Measurements from ENCODE around the gene PRR18. TPM values are rescaled to one million over a fixed set of nuclear protein-coding genes. Genes with fewer than 3 reads are reported as not detected.

The PRR18 gene
- total and polyA plus RNA-seq, 4 donors = 0.33 to 2.9 (median 0.87) TPM

GRCh38 chr6:166354143-166354542, 46.0 kb upstream of the PRR18 start:
- Histone ChIP-seq H3K27ac (ENCODE audit: low read depth in 1 of 2, low read length in 1 of 2) (no peak overlapping the region), H3K9me3 (ENCODE audit: control insufficient read depth in 4 of 4, insufficient read depth in 3 of 4, low read length in 3 of 4) (no peaks in the 10 kb centered on the region), H3K36me3 (ENCODE audit: control insufficient read depth in 4 of 4, insufficient read depth in 4 of 4, low read length in 4 of 4) (no peaks in the 10 kb centered on the region), H3K27me3 (ENCODE audit: control insufficient read depth in 3 of 3, insufficient read depth in 3 of 3, low read length in 2 of 3) (peaks cover 0 to 8% (median 0%) of the 10 kb centered on the region in 3 donors), H3K9ac (ENCODE audit: insufficient read depth in 1 of 2, low read length in 2 of 2) (no peak overlapping the region), H3K4me3 (no peak overlapping the region), H3K4me1 (ENCODE audit: control insufficient read depth in 5 of 5, insufficient read depth in 5 of 5, low read length in 5 of 5) (no peaks in the 10 kb centered on the region)
- WGBS, 2 donors = 86 to 92% methylated on average over 4 of the region's 4 CpGs
- TF ChIP-seq, protein P1, sequence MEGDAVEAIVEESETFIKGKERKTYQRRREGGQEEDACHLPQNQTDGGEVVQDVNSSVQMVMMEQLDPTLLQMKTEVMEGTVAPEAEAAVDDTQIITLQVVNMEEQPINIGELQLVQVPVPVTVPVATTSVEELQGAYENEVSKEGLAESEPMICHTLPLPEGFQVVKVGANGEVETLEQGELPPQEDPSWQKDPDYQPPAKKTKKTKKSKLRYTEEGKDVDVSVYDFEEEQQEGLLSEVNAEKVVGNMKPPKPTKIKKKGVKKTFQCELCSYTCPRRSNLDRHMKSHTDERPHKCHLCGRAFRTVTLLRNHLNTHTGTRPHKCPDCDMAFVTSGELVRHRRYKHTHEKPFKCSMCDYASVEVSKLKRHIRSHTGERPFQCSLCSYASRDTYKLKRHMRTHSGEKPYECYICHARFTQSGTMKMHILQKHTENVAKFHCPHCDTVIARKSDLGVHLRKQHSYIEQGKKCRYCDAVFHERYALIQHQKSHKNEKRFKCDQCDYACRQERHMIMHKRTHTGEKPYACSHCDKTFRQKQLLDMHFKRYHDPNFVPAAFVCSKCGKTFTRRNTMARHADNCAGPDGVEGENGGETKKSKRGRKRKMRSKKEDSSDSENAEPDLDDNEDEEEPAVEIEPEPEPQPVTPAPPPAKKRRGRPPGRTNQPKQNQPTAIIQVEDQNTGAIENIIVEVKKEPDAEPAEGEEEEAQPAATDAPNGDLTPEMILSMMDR (IDR thresholded peaks at IDR 0.05; ENCODE audit: control extremely low read depth, extremely low read depth) = no peak
- no peak for ATAC-seq (ENCODE audit: insufficient read depth, low FRiP score)
- no peak for DNase-seq

DNA sequence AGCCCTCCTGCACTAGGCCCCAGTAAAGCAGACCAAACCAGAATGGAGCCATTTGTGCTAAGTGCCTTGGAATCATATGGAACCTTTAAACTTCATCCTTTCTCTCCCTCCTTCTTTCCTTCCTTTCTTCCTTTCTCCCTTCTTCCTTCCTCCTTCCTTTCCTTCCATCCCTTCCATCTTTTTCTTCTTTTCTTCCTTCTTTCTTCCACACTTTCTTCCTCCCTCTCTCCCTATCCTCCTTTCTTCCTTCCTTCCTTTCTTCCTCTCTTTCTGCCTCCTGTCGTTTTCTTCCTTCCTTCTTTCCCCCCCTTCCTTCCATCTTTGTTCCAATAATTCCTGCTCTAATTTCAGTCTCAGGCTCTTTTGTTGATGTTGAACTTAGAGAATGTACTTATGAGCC, 45.3 kb upstream of the PRR18 start:
- no peaks in the 10 kb centered on the region for H3K36me3 ChIP-seq (ENCODE audit: control insufficient read depth in 4 of 4, insufficient read depth in 4 of 4, low read length in 4 of 4)
- DNase-seq (no peak), ATAC-seq (ENCODE audit: insufficient read depth, low FRiP score) (no peak)
- 44 to 59% methylated on average over 1 of the region's 1 CpG for WGBS, 2 donors
- no peak overlapping the region for H3K4me3 ChIP-seq
- no peaks in the 10 kb centered on the region for H3K4me1 ChIP-seq (ENCODE audit: control insufficient read depth in 5 of 5, insufficient read depth in 5 of 5, low read length in 5 of 5)
- H3K27ac ChIP-seq (ENCODE audit: low read depth in 1 of 2, low read length in 1 of 2) = no peak overlapping the region
- peaks cover 0 to 8% (median 0%) of the 10 kb centered on the region in 3 donors for H3K27me3 ChIP-seq (ENCODE audit: control insufficient read depth in 3 of 3, insufficient read depth in 3 of 3, low read length in 2 of 3)
- H3K9me3 ChIP-seq (ENCODE audit: control insufficient read depth in 4 of 4, insufficient read depth in 3 of 4, low read length in 3 of 4) = no peaks in the 10 kb centered on the region
- TF ChIP-seq, protein P1 (IDR thresholded peaks at IDR 0.05; ENCODE audit: control extremely low read depth, extremely low read depth) = no peak
- no peak overlapping the region for H3K9ac ChIP-seq (ENCODE audit: insufficient read depth in 1 of 2, low read length in 2 of 2)

DNA sequence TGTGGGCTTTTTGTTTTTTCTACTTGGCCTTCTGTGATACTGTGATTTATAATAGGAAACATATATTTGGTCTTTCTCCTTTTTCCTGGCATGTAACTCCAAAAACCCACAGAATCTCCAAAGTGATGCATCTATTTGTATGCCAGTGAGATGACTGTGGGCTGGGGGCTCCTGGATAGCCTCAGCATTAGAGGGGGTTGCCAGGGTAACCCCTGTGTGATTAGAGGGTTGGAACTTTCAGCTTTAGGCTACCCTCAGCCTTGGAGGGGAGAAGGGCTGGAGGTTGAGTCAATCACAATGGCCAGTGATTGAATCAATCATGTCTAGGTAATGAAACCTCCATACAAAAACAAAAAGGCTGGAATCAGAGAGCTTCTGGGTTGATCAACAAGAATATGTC, 44.7 kb upstream of the PRR18 start:
- Histone ChIP-seq H3K36me3 (ENCODE audit: control insufficient read depth in 4 of 4, insufficient read depth in 4 of 4, low read length in 4 of 4) (no peaks in the 10 kb centered on the region), H3K27me3 (ENCODE audit: control insufficient read depth in 3 of 3, insufficient read depth in 3 of 3, low read length in 2 of 3) (peaks cover 0 to 8% (median 0%) of the 10 kb centered on the region in 3 donors), H3K9me3 (ENCODE audit: control insufficient read depth in 4 of 4, insufficient read depth in 3 of 4, low read length in 3 of 4) (no peaks in the 10 kb centered on the region), H3K4me3 (no peak overlapping the region), H3K4me1 (ENCODE audit: control insufficient read depth in 5 of 5, insufficient read depth in 5 of 5, low read length in 5 of 5) (no peaks in the 10 kb centered on the region), H3K9ac (ENCODE audit: insufficient read depth in 1 of 2, low read length in 2 of 2) (no peak overlapping the region), H3K27ac (ENCODE audit: low read depth in 1 of 2, low read length in 1 of 2) (no peak overlapping the region)
- no peak for DNase-seq
- ATAC-seq (ENCODE audit: insufficient read depth, low FRiP score) = no peak
- TF ChIP-seq, protein P1 (IDR thresholded peaks at IDR 0.05; ENCODE audit: control extremely low read depth, extremely low read depth) = no peak

- ATAC-seq (ENCODE audit: insufficient read depth, low FRiP score) (peak; percentile 62), DNase-seq (peak in 2 of 3 donors; percentile 22 to 50)
- Histone ChIP-seq H3K4me1 (ENCODE audit: control insufficient read depth in 5 of 5, insufficient read depth in 5 of 5, low read length in 5 of 5) (no peaks in the 10 kb centered on the region), H3K27me3 (ENCODE audit: control insufficient read depth in 3 of 3, insufficient read depth in 3 of 3, low read length in 2 of 3) (peaks cover 0 to 8% (median 0%) of the 10 kb centered on the region in 3 donors), H3K9me3 (ENCODE audit: control insufficient read depth in 4 of 4, insufficient read depth in 3 of 4, low read length in 3 of 4) (no peaks in the 10 kb centered on the region), H3K36me3 (ENCODE audit: control insufficient read depth in 4 of 4, insufficient read depth in 4 of 4, low read length in 4 of 4) (no peaks in the 10 kb centered on the region), H3K27ac (ENCODE audit: low read depth in 1 of 2, low read length in 1 of 2) (no peak overlapping the region), H3K9ac (ENCODE audit: insufficient read depth in 1 of 2, low read length in 2 of 2) (no peak overlapping the region), H3K4me3 (no peak overlapping the region)
- 12 to 25% methylated on average over 4 of the region's 4 CpGs for WGBS, 2 donors
- TF ChIP-seq, protein P1 (IDR thresholded peaks at IDR 0.05; ENCODE audit: control extremely low read depth, extremely low read depth) = no peak
Observed at GRCh38 chr6:166351715-166352285, 43.6 kb upstream of the PRR18 start.
